IPS-18a (cell line): ENCODE measurements around the gene CNTNAP3.
"Not testable (repeated sequence)": the region's sequence is repeated elsewhere in the genome, so short reads cannot be mapped to it uniquely, and the experiment has no call there.

Source experiments
- H3K27ac ChIP-seq: one replicate; pipeline ENCODE4 v1.5.1; 2013; ENCODE audit warnings: low read length
- H3K27me3 ChIP-seq: one replicate; pipeline ENCODE4 v1.6.1; 2013; ENCODE audit warnings: mild to moderate bottlenecking, low read length; ENCODE audit not compliant: control insufficient read depth, insufficient read depth
- H3K36me3 ChIP-seq: one replicate; pipeline ENCODE4 v1.6.1; 2013; ENCODE audit warnings: low read depth, low read length; ENCODE audit not compliant: control insufficient read depth
- H3K4me1 ChIP-seq: one replicate; pipeline ENCODE4 v1.6.1; 2013; ENCODE audit warnings: low read depth, low read length; ENCODE audit not compliant: control insufficient read depth
- H3K4me3 ChIP-seq: one replicate; pipeline ENCODE4 v1.5.1; 2013; ENCODE audit warnings: low read length
- H3K9ac ChIP-seq: one replicate; pipeline ENCODE4 v1.6.1; 2013; ENCODE audit warnings: mild to moderate bottlenecking, low read length, moderate library complexity
- H3K9me3 ChIP-seq: one replicate; pipeline ENCODE4 v1.6.1; 2013; ENCODE audit warnings: low read depth, low read length; ENCODE audit not compliant: control insufficient read depth

The CNTNAP3 gene

DNA sequence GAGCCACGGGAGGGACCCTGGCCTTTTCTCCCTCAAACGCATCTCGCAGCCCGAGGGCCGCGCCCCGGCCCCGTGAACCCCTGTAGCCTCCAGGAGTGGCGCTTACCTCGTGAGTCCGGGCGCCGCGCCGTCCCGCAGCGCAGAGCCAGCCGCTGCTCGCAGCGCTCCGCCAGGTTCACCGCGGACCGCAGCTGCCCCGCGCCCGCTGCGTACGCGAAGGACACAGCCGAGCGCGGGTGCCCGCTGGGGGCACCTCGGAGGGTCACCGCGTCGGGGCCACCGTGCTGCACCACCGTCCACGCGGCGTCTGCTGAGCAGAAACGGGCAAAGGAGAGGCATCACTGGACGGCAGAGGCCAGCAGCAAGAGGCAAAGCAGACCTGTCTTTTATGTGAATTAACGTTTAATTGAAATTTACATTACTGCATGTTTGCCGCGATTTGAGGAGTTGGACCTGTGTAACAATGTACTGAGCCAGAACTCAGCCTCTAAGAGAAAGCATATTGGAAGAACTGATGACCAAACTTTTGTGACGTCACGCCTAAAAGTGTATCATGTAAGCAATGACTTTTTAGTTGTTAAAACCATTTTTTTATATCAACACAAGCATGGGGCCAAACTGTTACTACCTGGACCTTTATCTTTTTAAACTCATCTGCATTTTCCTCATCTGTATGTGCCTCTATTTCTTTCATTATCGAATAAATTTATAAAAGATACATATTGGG is 155.0 kb downstream of the CNTNAP3 start:
- H3K27ac ChIP-seq, H3K36me3 ChIP-seq, H3K4me3 ChIP-seq, H3K9ac ChIP-seq, H3K4me1 ChIP-seq, H3K9me3 ChIP-seq, H3K27me3 ChIP-seq: not testable (repeated sequence)

DNA sequence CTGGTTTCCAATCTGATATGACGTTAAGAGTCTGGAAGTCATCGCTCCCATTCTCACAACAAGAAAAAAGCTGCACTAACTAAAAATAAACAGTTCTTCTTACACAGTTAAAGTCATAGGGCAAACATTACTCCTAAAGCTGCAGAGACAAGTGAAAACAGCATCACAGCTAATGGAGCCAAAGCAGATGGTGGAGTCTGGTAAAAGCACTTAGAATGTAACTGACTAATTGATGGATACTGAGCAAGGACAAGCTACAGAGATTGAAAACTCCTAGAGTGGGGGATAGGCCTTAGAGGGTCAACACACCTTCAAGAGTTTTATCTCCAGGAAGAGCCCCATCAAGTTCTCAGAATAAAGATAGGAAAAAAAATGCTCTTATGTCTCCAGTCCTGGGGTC is 166.6 kb downstream of the CNTNAP3 start:
- not testable (repeated sequence) for H3K9ac ChIP-seq, H3K4me1 ChIP-seq, H3K36me3 ChIP-seq, H3K27ac ChIP-seq, H3K4me3 ChIP-seq, H3K9me3 ChIP-seq, H3K27me3 ChIP-seq

DNA sequence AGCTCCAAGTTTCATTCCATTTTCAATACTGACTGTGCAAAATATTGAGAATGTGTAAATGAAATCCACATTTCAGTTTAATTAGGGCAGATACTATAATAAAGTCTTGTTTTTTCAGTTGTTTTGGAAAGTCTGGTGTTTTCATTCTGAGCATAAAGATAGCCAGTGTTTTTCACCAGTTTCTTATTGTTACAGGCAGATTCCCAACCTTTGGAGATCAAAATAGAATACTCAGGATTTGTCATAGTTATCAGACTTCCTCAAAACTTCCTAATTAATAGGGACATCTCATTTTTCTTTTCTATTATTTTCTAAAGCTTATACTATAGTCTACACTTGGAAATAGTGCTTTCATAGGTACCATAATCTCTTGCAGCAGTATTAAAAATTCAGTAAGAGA is 176.2 kb downstream of the CNTNAP3 start:
- H3K4me3 ChIP-seq, H3K9ac ChIP-seq, H3K27ac ChIP-seq, H3K4me1 ChIP-seq, H3K27me3 ChIP-seq, H3K9me3 ChIP-seq, H3K36me3 ChIP-seq: not testable (repeated sequence)

DNA sequence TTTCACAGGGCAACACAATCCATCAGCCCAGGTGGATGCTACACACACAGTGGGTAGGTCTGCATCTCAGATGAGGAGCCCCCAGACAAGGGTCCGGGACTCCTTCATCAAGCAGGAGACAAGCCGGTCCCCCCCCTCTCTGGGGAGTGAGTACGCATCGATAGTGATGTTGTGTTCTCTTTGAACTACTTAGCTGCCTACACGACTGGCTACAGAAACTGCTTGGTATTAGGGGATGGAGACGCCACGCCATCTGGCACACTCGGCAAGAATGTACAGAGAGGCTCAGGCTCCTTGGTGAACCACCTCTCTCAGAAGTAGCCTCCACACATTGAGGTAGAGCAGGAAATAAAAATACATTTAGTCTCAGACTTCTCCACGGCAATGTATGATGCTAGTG is 179.8 kb downstream of the CNTNAP3 start:
- Histone ChIP-seq H3K9ac (no peak overlapping the region), H3K27ac (no peak overlapping the region), H3K9me3 (no peaks in the 10 kb centered on the region), H3K4me1 (no peaks in the 10 kb centered on the region), H3K36me3 (no peaks in the 10 kb centered on the region), H3K4me3 (no peak overlapping the region), H3K27me3 (no peaks in the 10 kb centered on the region)

GRCh38 chr9:39097208-39097607 is 190.8 kb downstream of the CNTNAP3 start:
- not testable (repeated sequence) for H3K4me1 ChIP-seq, H3K27ac ChIP-seq, H3K4me3 ChIP-seq, H3K36me3 ChIP-seq, H3K27me3 ChIP-seq, H3K9ac ChIP-seq, H3K9me3 ChIP-seq

- H3K4me1 ChIP-seq, H3K27me3 ChIP-seq, H3K9ac ChIP-seq, H3K9me3 ChIP-seq, H3K4me3 ChIP-seq, H3K36me3 ChIP-seq, H3K27ac ChIP-seq: not testable (repeated sequence)
Observed at GRCh38 chr9:39085311-39085710, 202.7 kb downstream of the CNTNAP3 start.

- H3K4me1 ChIP-seq, H3K9ac ChIP-seq, H3K27me3 ChIP-seq, H3K4me3 ChIP-seq, H3K36me3 ChIP-seq, H3K9me3 ChIP-seq, H3K27ac ChIP-seq: not testable (repeated sequence)
Observed at GRCh38 chr9:39082574-39082973, 205.4 kb downstream of the CNTNAP3 start.

GRCh38 chr9:39080081-39080480 is 207.9 kb downstream of the CNTNAP3 start:
- not testable (repeated sequence) for H3K4me3 ChIP-seq, H3K4me1 ChIP-seq, H3K27me3 ChIP-seq, H3K9ac ChIP-seq, H3K36me3 ChIP-seq, H3K9me3 ChIP-seq, H3K27ac ChIP-seq

GRCh38 chr9:39078621-39079256 is 209.2 kb downstream of the CNTNAP3 start:
- H3K9me3 ChIP-seq, H3K27ac ChIP-seq, H3K36me3 ChIP-seq, H3K27me3 ChIP-seq, H3K9ac ChIP-seq, H3K4me1 ChIP-seq, H3K4me3 ChIP-seq: not testable (repeated sequence)

DNA sequence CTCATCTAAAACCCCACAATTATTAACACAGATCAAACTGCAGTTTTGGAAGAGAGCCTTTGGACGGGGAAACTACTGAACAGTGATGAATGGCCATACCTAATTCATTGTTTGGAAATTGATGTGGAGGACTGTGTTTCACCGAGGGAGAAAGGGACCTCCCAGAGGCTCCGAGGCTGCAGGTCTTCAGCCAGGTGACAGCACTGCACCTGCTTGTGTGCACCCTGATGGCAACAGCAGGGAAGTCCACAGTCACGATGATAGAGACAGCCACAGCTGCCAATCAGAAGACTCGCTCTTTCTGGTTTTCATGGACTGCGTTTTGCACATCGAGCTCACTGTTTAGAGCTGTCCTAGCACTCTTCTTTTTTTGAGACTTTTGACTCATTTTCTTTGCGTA is 214.4 kb downstream of the CNTNAP3 start:
- H3K9ac ChIP-seq, H3K4me3 ChIP-seq, H3K27ac ChIP-seq, H3K27me3 ChIP-seq, H3K4me1 ChIP-seq, H3K36me3 ChIP-seq, H3K9me3 ChIP-seq: not testable (repeated sequence)

DNA sequence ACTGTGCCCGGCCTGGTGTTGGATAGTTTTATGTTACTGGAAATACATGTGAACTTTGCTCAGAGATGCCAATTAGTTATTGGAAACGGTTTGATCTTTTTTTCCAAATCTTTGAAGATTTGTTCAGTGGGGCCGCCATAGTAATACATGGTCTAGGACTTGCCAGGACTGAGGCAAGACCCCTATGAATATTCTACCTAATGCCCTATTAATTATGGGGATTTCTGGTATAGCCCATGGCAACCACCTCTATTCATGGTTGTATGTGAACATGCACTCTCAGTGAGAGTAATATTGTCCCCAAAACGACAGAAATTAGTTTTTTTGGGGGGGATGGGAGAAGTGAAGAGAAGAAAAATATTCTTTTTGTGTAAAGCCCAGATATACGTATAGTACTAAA is 220.3 kb downstream of the CNTNAP3 start:
- not testable (repeated sequence) for H3K4me1 ChIP-seq, H3K27me3 ChIP-seq, H3K9ac ChIP-seq, H3K4me3 ChIP-seq, H3K27ac ChIP-seq, H3K9me3 ChIP-seq, H3K36me3 ChIP-seq

GRCh38 chr9:39062966-39063365 is 225.0 kb downstream of the CNTNAP3 start:
- H3K27ac ChIP-seq, H3K9ac ChIP-seq, H3K9me3 ChIP-seq, H3K27me3 ChIP-seq, H3K4me3 ChIP-seq, H3K4me1 ChIP-seq, H3K36me3 ChIP-seq: not testable (repeated sequence)
